Frontal cortex (tissue), 4 donors: ENCODE measurements around the gene SPRY1. TPM values are rescaled to one million over a fixed set of nuclear protein-coding genes. Genes with fewer than 3 reads are reported as not detected.

ENCODE experiments used
- DNase-seq, 2 donors: peaks; one replicate each; pipeline ENCODE4 v3.0.0; 2012; ENCODE audit warnings: low spot score in 2 of 2
- FAIRE-seq: peaks from 2 replicates; lab custom pipeline; 2012; peaks lifted over from hg19 to GRCh38; lab: Jason Lieb, UNC
- total RNA-seq: library from RNA; depleted of rRNA; stranded (reverse); fragments of >200 nt; gene quantifications from one replicate; pipeline ENCODE4 v1.2.3, GENCODE V29; 2014
- donor health status: control.
- donor health status: control.
- donor health status: control.

Gene SPRY1
- total RNA-seq, 1 donor from 2014 or later = 15.1 TPM

- FAIRE-seq (no peak), DNase-seq (no peak)
These were observed 17.8 kb upstream of the SPRY1 start for GRCh38 chr4:123378794-123379193.

GRCh38 chr4:123379392-123379791 is 17.2 kb upstream of the SPRY1 start:
- FAIRE-seq (no peak), DNase-seq (no peak)

- FAIRE-seq = no peak
- no peak for DNase-seq
These were observed 15.6 kb upstream of the SPRY1 start for GRCh38 chr4:123380728-123381716.

DNA sequence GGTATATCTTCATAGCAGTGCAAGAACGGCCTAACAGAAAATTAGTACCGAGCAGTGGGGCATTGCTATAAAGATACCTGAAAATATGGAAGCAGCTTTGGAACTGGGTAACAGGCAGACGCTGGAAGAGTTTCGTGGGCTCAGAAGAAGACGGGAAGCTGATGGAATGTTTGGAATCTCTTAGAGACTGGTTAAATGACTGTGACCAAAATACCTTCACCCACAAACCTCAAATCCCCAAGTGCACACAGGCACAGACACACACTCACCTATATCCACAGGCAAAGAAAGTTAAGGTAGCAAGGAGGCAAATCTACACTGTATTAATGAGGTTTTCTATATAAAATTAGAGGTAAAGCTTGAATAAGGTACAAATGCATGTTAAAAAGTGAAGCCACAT is 14.6 kb upstream of the SPRY1 start:
- DNase-seq (no peak), FAIRE-seq (no peak)

GRCh38 chr4:123383566-123383965 is 13.0 kb upstream of the SPRY1 start:
- FAIRE-seq (no peak), DNase-seq (no peak)

DNA sequence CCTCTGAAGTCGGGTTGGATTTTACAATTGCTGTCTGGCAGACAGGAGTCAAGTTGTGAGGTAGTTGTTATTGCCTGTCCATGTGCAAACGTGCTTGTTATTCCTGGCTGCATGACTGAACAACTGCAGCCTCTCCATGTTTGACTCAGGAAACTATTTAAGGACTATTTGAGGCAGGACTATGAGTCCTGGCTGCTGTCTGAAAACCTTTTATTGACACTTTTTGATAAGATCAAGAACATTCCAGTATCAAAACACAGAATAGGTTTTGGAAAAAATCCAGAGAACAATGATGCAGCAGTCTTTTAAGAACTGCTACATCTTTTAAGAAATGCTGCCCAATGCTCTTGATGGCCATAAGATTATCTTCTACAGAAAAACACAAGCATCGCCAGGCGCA is 10.0 kb upstream of the SPRY1 start:
- DNase-seq (no peak), FAIRE-seq (no peak)

DNA sequence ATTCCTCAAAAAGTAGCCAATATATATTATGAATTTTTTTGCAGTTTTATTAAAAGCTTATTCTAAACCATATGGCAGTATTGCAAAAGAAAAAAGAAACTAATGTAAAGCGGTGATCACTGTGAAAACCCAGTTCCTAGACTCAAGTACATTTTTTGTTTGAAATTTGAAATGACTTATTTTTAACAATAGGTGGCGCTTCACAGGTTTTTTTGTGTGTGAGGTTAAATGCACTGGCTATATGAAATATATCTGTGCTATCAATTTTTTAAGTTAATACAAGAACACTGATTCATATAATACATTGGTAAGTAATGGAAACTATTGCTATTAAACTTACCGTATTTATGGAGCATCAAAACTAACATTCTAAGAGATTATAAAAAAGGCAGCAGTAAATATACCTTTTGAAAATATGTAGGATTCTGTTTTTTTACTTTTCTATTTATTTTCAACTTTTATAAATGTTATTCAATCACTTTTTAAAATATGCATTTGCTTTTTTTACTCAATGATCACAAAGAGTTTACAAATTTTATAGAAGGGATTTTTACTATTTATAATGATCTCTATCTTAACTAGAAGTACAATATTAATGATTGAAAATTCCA is 5.6 kb upstream of the SPRY1 start:
- peak; percentile 74 for FAIRE-seq
- no peak for DNase-seq

- no peak for FAIRE-seq
These were observed 2.9 kb upstream of the SPRY1 start for GRCh38 chr4:123393721-123394120.

DNA sequence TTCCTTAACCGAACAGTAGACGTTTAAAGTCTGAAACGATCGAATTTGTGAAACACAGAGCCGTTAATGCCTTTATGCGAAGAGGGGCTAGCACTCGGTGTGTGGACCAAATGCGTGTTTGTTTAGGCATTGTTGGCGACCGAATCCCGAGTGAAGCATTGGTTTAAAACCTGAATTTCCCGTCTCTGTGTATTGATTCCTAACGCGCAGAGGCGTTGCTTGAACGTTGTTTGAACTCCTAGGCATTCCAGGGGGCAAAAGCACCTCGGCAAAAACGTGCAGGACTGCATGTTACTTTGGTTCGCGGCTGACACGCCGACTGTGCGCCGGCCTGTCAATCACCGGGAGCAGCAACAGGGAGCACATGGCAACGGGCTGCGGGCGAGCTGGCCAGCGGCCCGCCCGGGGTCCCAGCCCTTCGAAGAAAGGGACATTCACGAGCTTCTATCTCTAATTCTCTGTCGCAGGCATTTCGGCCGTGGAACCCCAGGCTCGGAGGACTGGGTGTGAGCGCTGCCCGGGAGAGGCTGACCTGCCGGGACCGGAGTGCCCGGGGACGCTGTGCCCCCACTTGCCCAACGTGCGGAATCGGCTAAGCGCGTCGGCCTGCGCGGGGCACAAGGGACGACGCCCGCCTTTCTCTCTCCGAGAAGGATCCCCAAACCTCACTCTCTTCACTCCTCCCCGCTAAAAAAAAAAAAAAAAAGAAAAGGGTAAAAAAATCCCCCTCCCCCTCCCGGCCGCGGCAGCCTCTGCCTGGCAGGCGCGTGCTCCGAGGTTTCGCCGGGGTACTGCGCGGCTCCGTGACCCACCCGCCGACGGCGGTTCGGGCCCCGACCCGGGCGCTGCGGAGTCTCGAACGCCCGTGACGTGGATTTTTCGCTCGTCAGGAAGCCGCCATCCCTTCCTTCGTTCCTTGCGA is 810 bp downstream of the SPRY1 start:
- FAIRE-seq (no peak), DNase-seq (no peak)

More at GRCh38 chr4:123393721-123394120, 2.9 kb upstream of the SPRY1 start:
- DNase-seq = no peak

- DNase-seq = peak; percentile 58 to 63
- FAIRE-seq = no peak
These were observed 1.7 kb downstream of the SPRY1 start for GRCh38 chr4:123398066-123398852.

GRCh38 chr4:123398853-123399626 is 2.4 kb downstream of the SPRY1 start:
- no peak for DNase-seq
- FAIRE-seq = no peak

- DNase-seq (no peak), FAIRE-seq (no peak)
These were observed 3.2 kb downstream of the SPRY1 start for GRCh38 chr4:123399627-123400358.

DNA sequence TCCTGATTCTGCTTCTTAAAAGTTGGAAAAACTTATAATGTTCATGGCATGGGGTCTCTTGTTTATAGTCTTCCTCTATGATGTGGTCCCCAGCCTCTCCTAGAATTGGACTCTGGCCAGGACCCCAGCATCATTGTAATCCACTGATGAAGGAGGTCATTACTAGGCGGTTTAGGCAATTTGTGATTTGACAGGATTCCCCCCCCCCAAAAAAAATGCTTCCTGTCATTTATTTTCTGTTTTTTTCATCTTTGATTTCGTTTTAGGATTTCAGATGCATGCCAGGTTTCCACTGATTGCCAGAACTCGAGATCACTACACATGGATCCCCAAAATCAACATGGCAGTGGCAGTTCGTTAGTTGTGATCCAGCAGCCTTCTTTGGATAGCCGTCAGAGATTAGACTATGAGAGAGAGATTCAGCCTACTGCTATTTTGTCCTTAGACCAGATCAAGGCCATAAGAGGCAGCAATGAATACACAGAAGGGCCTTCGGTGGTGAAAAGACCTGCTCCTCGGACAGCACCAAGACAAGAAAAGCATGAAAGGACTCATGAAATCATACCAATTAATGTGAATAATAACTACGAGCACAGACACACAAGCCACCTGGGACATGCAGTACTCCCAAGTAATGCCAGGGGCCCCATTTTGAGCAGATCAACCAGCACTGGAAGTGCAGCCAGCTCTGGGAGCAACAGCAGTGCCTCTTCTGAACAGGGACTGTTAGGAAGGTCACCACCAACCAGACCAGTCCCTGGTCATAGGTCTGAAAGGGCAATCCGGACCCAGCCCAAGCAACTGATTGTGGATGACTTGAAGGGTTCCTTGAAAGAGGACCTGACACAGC is 4.9 kb downstream of the SPRY1 start:
- FAIRE-seq (no peak), DNase-seq (no peak)

DNA sequence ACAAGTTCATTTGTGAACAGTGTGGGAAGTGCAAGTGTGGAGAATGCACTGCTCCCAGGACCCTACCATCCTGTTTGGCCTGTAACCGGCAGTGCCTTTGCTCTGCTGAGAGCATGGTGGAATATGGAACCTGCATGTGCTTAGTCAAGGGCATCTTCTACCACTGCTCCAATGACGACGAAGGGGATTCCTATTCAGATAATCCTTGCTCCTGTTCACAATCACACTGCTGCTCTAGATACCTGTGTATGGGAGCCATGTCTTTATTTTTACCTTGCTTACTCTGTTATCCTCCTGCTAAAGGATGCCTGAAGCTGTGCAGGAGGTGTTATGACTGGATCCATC is 5.5 kb downstream of the SPRY1 start:
- DNase-seq (no peak), FAIRE-seq (no peak)

GRCh38 chr4:123403080-123403604 is 6.5 kb downstream of the SPRY1 start:
- FAIRE-seq (no peak), DNase-seq (no peak)

DNA sequence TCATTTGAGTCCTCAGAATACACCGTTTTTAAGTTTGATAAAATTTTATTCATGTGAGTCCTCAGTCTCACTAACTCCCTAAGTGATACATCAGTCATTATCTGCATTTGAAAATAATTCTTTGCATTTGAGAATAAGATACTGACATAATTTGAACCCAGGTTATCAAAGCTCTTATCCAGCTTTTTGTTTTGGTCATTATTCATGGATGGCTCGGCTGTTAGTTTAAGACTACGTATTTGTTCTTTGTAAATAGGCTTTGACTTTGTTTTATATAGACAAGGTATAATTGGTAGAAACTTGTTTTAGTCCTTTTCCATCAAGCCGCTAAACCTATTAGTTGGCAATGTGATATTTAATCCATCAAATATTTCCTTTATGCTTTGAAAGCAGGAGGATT is 7.9 kb downstream of the SPRY1 start:
- DNase-seq = no peak
- no peak for FAIRE-seq

- no peak for DNase-seq
- FAIRE-seq = no peak
These were observed 8.8 kb downstream of the SPRY1 start for GRCh38 chr4:123405267-123405865.
